Tibial nerve (tissue), 4 donors: Measurements from ENCODE around the gene GPC4. TPM values are rescaled to one million over a fixed set of nuclear protein-coding genes. Genes with fewer than 3 reads are reported as not detected.

Experiments used
- DNase-seq, 2 donors: peaks; one replicate each; pipeline ENCODE4 v3.0.0-alpha.2; 2019; ENCODE audit warnings: low spot score in 2 of 2
- H3K27ac ChIP-seq, 4 donors: fragments of 200-600 bp; sonication (generic) in 3 of 4; one replicate each; pipeline ENCODE4 v1.5.1; 2017 to 2019; ENCODE audit warnings: mild to moderate bottlenecking in 1 of 4
- H3K27me3 ChIP-seq, 2 donors: fragments of 200-600 bp; sonication (generic) in 1 of 2; one replicate each; pipeline versions ENCODE4 v1.5.1 to v1.6.0; 2017 to 2019
- H3K36me3 ChIP-seq, 3 donors: fragments of 200-600 bp; sonication (generic); one replicate each; pipeline ENCODE4 v1.5.1; 2018 to 2019
- H3K4me1 ChIP-seq, 4 donors: fragments of 200-600 bp; sonication (generic) in 3 of 4; one replicate each; pipeline ENCODE4 v1.5.1; 2017 to 2019
- H3K4me3 ChIP-seq, 4 donors: fragments of 200-600 bp; sonication (generic) in 3 of 4; one replicate each; pipeline ENCODE4 v1.5.1; 2017 to 2019; ENCODE audit warnings: mild to moderate bottlenecking in 1 of 4, moderate library complexity in 1 of 4
- H3K9me3 ChIP-seq, 4 donors: fragments of 200-600 bp; sonication (generic) in 3 of 4; one replicate each; pipeline ENCODE4 v1.5.1; 2017 to 2019
- EP300 ChIP-seq, 2 donors: sonication (generic); formaldehyde crosslinking; IDR thresholded peaks; one replicate each; pipeline ENCODE4 v1.6.1; 2017; ENCODE audit warnings: antibody characterized with exemption in 2 of 2, mild to moderate bottlenecking in 1 of 2
- POLR2A ChIP-seq, 2 donors: fragments of 450-650 bp; IDR thresholded peaks; one replicate each; pipeline ENCODE4 v1.6.1; 2017; ENCODE audit warnings: antibody characterized with exemption in 2 of 2, mild to moderate bottlenecking in 2 of 2, moderate library complexity in 2 of 2
- WGBS, 2 donors: methylation state at CpG; one replicate each; pipeline ENCODE4 v1.1.5; 2018; 5-methylcytosine and 5-hydroxymethylcytosine counted together
- total RNA-seq, 4 donors: library from RNA; depleted of rRNA; stranded (reverse); fragments of >200 nt; gene quantifications; one replicate each; pipeline ENCODE4 v1.1.0, GENCODE V29; 2016
- TF ChIP-seq, protein P1 (sequence below), 5 experiments: fragments of 200-600 bp in 3 of 5; fragments of 450-650 bp in 2 of 5; sonication (generic) in 3 of 5; IDR thresholded peaks; one replicate each; pipeline ENCODE4 v1.5.1; 2016 to 2019; ENCODE audit warnings: antibody characterized with exemption in 5 of 5, mild to moderate bottlenecking in 3 of 5, moderate library complexity in 2 of 5

GPC4 gene
- total RNA-seq, 4 donors from 2014 or later, result 13.2 to 29.1 (median 25.5) TPM

DNA sequence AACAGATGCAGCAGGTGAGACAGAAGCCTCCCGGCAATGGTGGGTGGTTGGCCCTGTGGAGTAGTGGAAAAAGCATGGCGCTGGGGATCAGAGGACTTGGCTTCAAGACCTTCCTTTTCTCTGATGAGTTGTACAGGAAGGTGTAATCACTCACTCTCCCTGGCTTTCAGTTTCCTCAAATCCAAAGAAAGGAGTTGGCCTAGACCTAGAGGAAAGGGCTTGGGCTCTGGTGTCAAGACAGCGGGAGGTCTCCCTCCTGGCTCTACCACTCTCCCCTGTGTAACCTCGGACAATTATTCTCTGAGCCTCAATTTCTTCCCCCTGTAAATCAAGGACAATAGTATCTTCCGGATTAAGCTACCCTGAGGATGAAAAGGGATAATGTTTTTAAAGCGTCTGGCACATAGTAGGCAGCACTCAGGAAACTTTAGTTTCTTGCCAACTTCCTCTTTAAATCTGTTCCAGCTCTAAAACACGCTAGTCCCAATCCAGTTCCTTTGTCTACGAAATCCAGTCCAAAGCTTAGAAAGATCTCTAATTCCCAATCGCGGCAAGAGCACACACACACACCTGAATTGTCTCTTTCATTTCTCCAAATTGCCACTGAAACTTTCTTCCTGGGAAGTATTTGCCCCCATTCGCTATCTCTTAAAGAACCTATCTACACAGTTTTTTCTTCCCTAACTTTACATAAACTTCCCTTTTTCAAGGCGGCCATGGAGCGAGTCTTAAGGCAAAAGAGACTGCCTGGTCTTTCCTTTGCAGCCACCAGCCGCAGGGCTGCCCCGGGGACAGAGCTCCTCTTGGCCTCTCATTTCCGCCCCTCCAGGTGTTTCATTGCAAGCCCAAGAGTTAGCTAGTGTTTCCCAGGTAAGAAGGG, 29.9 kb upstream of the GPC4 start:
- DNase-seq, result no peak
- 20 to 26% methylated on average over 16 of the region's 16 CpGs for WGBS, 2 donors
- Histone ChIP-seq H3K4me3 (peak overlapping the region in 2 of 4 donors; percentile 12 to 37), H3K27me3 (peaks cover 0 to 18% of the 10 kb centered on the region in 2 donors), H3K4me1 (no peaks in the 10 kb centered on the region), H3K9me3 (no peaks in the 10 kb centered on the region), H3K36me3 (no peaks in the 10 kb centered on the region), H3K27ac (no peak overlapping the region)
- TF ChIP-seq EP300 (IDR thresholded peaks at IDR 0.05) (no peak), POLR2A (IDR thresholded peaks at IDR 0.05) (no peak)
- TF ChIP-seq, protein P1, sequence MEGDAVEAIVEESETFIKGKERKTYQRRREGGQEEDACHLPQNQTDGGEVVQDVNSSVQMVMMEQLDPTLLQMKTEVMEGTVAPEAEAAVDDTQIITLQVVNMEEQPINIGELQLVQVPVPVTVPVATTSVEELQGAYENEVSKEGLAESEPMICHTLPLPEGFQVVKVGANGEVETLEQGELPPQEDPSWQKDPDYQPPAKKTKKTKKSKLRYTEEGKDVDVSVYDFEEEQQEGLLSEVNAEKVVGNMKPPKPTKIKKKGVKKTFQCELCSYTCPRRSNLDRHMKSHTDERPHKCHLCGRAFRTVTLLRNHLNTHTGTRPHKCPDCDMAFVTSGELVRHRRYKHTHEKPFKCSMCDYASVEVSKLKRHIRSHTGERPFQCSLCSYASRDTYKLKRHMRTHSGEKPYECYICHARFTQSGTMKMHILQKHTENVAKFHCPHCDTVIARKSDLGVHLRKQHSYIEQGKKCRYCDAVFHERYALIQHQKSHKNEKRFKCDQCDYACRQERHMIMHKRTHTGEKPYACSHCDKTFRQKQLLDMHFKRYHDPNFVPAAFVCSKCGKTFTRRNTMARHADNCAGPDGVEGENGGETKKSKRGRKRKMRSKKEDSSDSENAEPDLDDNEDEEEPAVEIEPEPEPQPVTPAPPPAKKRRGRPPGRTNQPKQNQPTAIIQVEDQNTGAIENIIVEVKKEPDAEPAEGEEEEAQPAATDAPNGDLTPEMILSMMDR (IDR thresholded peaks at IDR 0.05), result no peak

DNA sequence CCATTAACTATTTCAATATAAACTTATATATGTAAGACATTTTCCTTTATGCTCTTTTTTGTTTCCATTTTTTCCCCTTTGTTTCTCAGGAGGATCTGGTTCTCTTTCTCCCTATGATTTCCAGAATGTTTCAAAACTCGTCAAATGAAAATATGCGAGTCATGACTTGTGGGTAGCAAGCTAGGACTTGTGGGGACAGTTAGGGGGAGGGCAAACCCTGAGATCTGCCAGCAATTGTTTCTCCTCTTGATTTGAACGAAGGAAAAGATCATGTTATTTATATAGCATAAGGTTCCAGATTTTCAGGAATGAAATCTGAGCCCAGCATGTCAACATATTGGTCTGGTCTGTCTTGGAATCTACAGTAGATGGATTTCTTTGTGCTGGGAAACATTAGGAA, 28.9 kb upstream of the GPC4 start:
- no peak for DNase-seq
- Histone ChIP-seq H3K9me3 (no peaks in the 10 kb centered on the region), H3K27me3 (peaks cover 0 to 26% of the 10 kb centered on the region in 2 donors), H3K4me1 (no peaks in the 10 kb centered on the region), H3K36me3 (no peaks in the 10 kb centered on the region), H3K27ac (no peak overlapping the region), H3K4me3 (no peak overlapping the region)
- WGBS, 2 donors, result 44 to 49% methylated on average over 3 of the region's 3 CpGs
- TF ChIP-seq EP300 (IDR thresholded peaks at IDR 0.05) (no peak), POLR2A (IDR thresholded peaks at IDR 0.05) (no peak)
- TF ChIP-seq, protein P1 (IDR thresholded peaks at IDR 0.05), result no peak

DNA sequence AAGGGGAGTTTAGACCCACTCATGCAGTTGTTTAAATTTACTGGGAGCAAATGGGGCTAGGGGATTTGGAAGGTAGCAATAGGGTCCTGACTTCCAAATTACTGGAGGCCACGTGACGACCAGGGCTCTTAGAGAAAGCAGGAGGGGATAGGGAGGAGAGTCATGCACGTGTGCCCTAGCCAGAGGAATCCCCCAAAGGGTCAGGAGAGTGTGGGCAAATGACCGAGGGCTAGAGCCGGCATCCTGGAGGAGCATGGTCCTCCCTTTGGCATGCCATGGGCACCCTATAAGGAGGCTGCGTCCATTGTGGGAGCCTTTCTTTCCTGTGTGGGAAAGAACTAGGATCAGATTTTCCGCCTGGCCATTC, 25.5 kb upstream of the GPC4 start:
- no peak for DNase-seq
- H3K27ac ChIP-seq, result no peak overlapping the region
- no peaks in the 10 kb centered on the region for H3K36me3 ChIP-seq
- H3K4me1 ChIP-seq, result no peaks in the 10 kb centered on the region
- no peak for TF ChIP-seq EP300 (IDR thresholded peaks at IDR 0.05)
- TF ChIP-seq, protein P1 (IDR thresholded peaks at IDR 0.05), result no peak
- no peak for TF ChIP-seq POLR2A (IDR thresholded peaks at IDR 0.05)
- H3K9me3 ChIP-seq, result no peaks in the 10 kb centered on the region
- H3K27me3 ChIP-seq, result peaks cover 0 to 29% of the 10 kb centered on the region in 2 donors
- 60 to 78% methylated on average over 7 of the region's 7 CpGs for WGBS, 2 donors
- no peak overlapping the region for H3K4me3 ChIP-seq

DNA sequence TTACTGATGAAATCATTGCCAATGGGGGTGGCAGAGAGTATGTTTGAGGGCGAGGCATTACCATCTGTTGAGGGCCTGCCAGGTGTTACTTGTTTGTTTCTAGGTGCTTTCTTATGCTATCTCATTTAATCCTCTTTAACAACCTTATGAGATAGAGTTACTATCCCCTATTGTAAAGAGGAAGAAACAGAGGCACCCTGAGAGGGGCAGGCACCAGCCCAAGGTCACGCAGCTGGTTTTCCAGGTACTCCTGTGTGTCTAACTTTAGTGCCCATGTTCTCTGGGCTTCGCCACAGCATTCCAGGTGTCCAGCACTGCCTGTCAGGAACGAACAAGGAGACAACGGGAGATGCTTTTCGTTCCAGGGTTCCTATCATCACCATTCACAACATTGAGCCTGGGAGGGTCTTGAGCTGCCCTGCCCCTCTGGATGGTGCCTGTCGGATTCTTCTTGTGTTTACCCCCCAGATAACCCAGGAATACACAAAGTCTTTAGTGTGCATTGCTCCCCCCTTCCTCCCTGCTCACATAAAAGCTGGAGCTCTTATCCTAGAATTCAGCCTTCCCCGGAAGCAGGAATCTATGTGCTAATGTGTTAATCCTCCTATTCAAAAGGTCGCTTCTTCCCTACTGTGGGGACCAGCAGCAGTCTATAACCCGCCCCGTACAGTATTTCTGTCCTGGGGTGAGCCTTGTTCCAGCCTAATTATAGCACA, 24.9 kb upstream of the GPC4 start:
- TF ChIP-seq POLR2A (IDR thresholded peaks at IDR 0.05) (no peak), EP300 (IDR thresholded peaks at IDR 0.05) (no peak)
- TF ChIP-seq, protein P1 (IDR thresholded peaks at IDR 0.05), result no peak
- peaks cover 0 to 29% of the 10 kb centered on the region in 2 donors for H3K27me3 ChIP-seq
- no peaks in the 10 kb centered on the region for H3K4me1 ChIP-seq
- no peaks in the 10 kb centered on the region for H3K9me3 ChIP-seq
- 60 to 68% methylated on average over 9 to 11 of the region's 11 CpGs for WGBS, 2 donors
- H3K27ac ChIP-seq, result no peak overlapping the region
- H3K4me3 ChIP-seq, result no peak overlapping the region
- DNase-seq, result no peak
- H3K36me3 ChIP-seq, result no peaks in the 10 kb centered on the region

DNA sequence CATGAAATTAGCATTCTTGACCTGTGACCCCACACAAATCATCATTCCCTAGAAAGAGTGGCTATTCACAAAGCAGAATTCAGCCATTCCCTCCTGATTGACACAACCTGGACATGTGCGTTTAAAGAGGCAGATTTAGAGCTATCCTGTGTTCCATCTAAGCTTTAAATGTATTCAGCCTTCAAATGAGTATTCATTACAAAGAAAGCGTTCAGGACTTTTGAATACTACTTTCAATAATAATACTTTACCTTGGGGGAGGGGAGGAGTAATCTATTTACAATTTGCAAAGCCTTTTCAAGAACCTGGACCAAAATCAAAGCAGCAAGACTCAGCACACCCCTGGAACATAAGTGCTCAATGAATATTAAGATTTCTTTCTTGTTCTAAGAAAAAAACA, 22.5 kb upstream of the GPC4 start:
- no peak overlapping the region for H3K27ac ChIP-seq
- H3K4me1 ChIP-seq, result no peaks in the 10 kb centered on the region
- no peaks in the 10 kb centered on the region for H3K9me3 ChIP-seq
- H3K4me3 ChIP-seq, result no peak overlapping the region
- peaks cover 0 to 24% of the 10 kb centered on the region in 2 donors for H3K27me3 ChIP-seq
- TF ChIP-seq, protein P1 (IDR thresholded peaks at IDR 0.05), result no peak
- TF ChIP-seq EP300 (IDR thresholded peaks at IDR 0.05), result no peak
- TF ChIP-seq POLR2A (IDR thresholded peaks at IDR 0.05), result no peak
- DNase-seq, result no peak
- 72 to 74% methylated on average over 2 of the region's 2 CpGs for WGBS, 2 donors
- no peaks in the 10 kb centered on the region for H3K36me3 ChIP-seq
